ENCODE results near the gene EEF1AKMT4.

GRCh38 chr3:184277366-184277765 is 27.9 kb downstream of the EEF1AKMT4 start:
- TF ChIP-seq CTCF (IDR thresholded peaks at IDR 0.05) (no peak), ZFX (IDR thresholded peaks at IDR 0.05; ENCODE audit: borderline replicate concordance) (no peak)
